IMR-90 (cell line): ENCODE data around the gene TJP1.

Experiments used
- BHLHE40 ChIP-seq: fragments of 150-350 bp; IDR thresholded peaks from 2 replicates; pipeline ENCODE4 v1.6.1; 2016; ENCODE audit warnings: mild to moderate bottlenecking, low read depth, low read length
- CEBPB ChIP-seq: IDR thresholded peaks from 2 replicates; pipeline ENCODE4 v1.6.1; 2012; ENCODE audit warnings: low read depth, low read length, improper control_type of control experiment
- FOS ChIP-seq: fragments of 150-350 bp; IDR thresholded peaks from 2 replicates; pipeline ENCODE4 v1.6.1; 2016; ENCODE audit warnings: low read depth, low read length
- MXI1 ChIP-seq: IDR thresholded peaks from 2 replicates; pipeline ENCODE4 v1.6.1; 2012; ENCODE audit warnings: low read depth, mild to moderate bottlenecking, low read length, moderate library complexity, borderline replicate concordance
- POLR2A ChIP-seq: IDR thresholded peaks from 2 replicates; pipeline ENCODE4 v1.6.1; 2012; ENCODE audit warnings: mild to moderate bottlenecking, low read depth, low read length
- RAD21 ChIP-seq: IDR thresholded peaks from 2 replicates; pipeline ENCODE4 v1.6.1; 2012; ENCODE audit warnings: low read length, improper control_type of control experiment
- SMC3 ChIP-seq: fragments of 150-350 bp; IDR thresholded peaks from 2 replicates; pipeline ENCODE4 v1.6.1; 2016; ENCODE audit warnings: low read depth, mild to moderate bottlenecking, antibody characterized with exemption, low read length, moderate library complexity
- TF ChIP-seq, protein P1 (sequence below): conservative IDR thresholded peaks from 2 replicates; pipeline ENCODE4 v1.5.1; 2012; ENCODE audit warnings: mild to moderate bottlenecking, low read depth, low read length, improper control_type of control experiment
- TF ChIP-seq, protein P2 (sequence below): fragments of 150-350 bp; IDR thresholded peaks from 2 replicates; pipeline ENCODE4 v1.6.1; 2017; ENCODE audit warnings: mild to moderate bottlenecking, antibody characterized with exemption, low read length, low read depth
- TF ChIP-seq, protein P3 (sequence below): fragments of 150-350 bp; IDR thresholded peaks from 2 replicates; pipeline ENCODE4 v1.6.1; 2016; ENCODE audit warnings: low read depth, mild to moderate bottlenecking, low read length, moderate library complexity, borderline replicate concordance

DNA sequence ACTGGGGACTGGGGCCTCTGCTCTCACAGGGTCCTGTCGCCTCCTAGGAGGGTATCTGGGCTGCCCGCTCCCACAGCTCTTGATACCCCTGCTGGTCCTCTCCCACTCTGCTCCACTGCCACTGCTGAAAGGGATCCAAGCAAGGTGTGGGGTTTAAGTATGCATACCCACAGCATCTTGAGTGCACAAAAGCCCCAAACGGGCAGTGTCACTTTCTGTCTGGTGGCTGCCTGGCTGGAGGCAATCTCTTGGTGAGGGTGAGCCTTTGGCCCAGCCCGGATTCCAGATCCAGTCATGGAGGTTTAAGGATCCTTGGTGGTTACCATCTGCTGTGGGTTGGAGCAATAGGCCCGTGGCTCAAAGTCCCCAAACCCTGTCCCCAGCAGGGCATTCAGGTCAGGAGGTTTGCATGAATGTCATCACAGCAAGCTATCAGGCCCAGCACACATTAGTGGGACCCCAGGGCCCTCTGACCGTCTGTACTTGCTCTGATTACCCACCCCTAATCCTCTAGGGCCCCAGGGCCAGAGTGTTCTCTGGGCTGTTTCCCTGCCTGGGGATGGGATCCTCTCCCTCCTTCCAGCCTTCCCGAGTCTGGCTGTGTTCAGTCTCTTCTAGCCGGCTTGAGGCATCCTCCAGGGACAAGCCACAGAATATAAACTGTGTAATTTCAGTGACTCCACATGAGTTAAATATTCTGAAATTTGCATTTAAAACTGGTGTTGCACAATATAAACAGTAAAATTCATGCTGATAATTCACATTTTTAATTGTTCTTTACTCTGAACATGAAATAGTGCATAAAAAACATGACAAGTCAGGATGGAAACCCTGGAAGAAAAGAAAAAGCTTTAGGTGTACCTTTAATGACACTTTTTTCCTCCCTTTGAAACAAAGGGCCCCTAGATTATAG lies 4.9 kb upstream of the TJP1 start:
- TF ChIP-seq POLR2A (no peak), RAD21 (no peak), MXI1 (no peak), CEBPB (peak; percentile 70), BHLHE40 (no peak), SMC3 (no peak), FOS (no peak)
- TF ChIP-seq, protein P1, sequence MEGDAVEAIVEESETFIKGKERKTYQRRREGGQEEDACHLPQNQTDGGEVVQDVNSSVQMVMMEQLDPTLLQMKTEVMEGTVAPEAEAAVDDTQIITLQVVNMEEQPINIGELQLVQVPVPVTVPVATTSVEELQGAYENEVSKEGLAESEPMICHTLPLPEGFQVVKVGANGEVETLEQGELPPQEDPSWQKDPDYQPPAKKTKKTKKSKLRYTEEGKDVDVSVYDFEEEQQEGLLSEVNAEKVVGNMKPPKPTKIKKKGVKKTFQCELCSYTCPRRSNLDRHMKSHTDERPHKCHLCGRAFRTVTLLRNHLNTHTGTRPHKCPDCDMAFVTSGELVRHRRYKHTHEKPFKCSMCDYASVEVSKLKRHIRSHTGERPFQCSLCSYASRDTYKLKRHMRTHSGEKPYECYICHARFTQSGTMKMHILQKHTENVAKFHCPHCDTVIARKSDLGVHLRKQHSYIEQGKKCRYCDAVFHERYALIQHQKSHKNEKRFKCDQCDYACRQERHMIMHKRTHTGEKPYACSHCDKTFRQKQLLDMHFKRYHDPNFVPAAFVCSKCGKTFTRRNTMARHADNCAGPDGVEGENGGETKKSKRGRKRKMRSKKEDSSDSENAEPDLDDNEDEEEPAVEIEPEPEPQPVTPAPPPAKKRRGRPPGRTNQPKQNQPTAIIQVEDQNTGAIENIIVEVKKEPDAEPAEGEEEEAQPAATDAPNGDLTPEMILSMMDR, result no peak
- TF ChIP-seq, protein P2, sequence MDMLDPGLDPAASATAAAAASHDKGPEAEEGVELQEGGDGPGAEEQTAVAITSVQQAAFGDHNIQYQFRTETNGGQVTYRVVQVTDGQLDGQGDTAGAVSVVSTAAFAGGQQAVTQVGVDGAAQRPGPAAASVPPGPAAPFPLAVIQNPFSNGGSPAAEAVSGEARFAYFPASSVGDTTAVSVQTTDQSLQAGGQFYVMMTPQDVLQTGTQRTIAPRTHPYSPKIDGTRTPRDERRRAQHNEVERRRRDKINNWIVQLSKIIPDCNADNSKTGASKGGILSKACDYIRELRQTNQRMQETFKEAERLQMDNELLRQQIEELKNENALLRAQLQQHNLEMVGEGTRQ, result no peak
- TF ChIP-seq, protein P3, sequence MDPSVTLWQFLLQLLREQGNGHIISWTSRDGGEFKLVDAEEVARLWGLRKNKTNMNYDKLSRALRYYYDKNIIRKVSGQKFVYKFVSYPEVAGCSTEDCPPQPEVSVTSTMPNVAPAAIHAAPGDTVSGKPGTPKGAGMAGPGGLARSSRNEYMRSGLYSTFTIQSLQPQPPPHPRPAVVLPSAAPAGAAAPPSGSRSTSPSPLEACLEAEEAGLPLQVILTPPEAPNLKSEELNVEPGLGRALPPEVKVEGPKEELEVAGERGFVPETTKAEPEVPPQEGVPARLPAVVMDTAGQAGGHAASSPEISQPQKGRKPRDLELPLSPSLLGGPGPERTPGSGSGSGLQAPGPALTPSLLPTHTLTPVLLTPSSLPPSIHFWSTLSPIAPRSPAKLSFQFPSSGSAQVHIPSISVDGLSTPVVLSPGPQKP, result no peak
